Measurements from ENCODE around the gene PTEN. TPM values are rescaled to one million over a fixed set of nuclear protein-coding genes. Genes with fewer than 3 reads are reported as not detected.

PTEN gene
- total RNA-seq, 2 experiments from 2014 or later: 79.8 to 86.0 TPM

- Mint-ChIP-seq H3K36me3 (ENCODE audit: low read depth) (peaks cover 48% of the 10 kb centered on the region), H3K4me1 (ENCODE audit: low read depth) (peaks cover 77% of the 10 kb centered on the region), H3K9me3 (no peaks in the 10 kb centered on the region), H3K27ac (no peak overlapping the region), H3K4me3 (peak overlapping the region; percentile 4), H3K27me3 (no peaks in the 10 kb centered on the region)
- Histone ChIP-seq H3K27ac (ENCODE audit: low read depth in 1 of 2, low read length in 2 of 2) (no peak overlapping the region), H3K4me1 (ENCODE audit: insufficient read depth, low read length) (peaks cover 18% of the 10 kb centered on the region), H3K9me3 (ENCODE audit: control insufficient read depth in 1 of 2, insufficient read depth in 1 of 2, low read length in 2 of 2) (no peaks in the 10 kb centered on the region), H3K27me3 (ENCODE audit: control insufficient read depth in 1 of 2, insufficient read depth in 2 of 2, low read length in 2 of 2) (no peaks in the 10 kb centered on the region), H3K36me3 (ENCODE audit: insufficient read depth, low read length) (no peaks in the 10 kb centered on the region), H3K4me3 (ENCODE audit: low read length) (no peak overlapping the region)
- ChIA-PET CTCF (interaction anchor here (2.0 kb wide), 1 partner anchor 55 kb away, joined by 4 read pairs; the partner anchor contains the start of gene ATAD1), POLR2A (interaction anchor here (0.9 to 3.5 kb wide), 6 partner anchors 10 to 514 kb away, joined by 3 to 30 read pairs (median 4); partner anchors contain the start of genes KLLN and PTEN)
- TF ChIP-seq CTCF (IDR thresholded peaks at IDR 0.05): no peak
- intact Hi-C loops (cut with DNase I, micrococcal nuclease): loop anchor here in 1 of 2 experiments (5.0 kb wide), 1 partner anchor 34 kb away; no protein-coding TSS in a partner anchor
- no peak for ATAC-seq (ENCODE audit: poor library complexity)
- no peak for DNase-seq
These were observed 9.4 kb downstream of the PTEN start for GRCh38 chr10:87872828-87873227.

- CTCF ChIA-PET: interaction anchor here (2.6 kb wide), 1 partner anchor 8 kb away, joined by 7 read pairs; no protein-coding TSS in a partner anchor
- TF ChIP-seq CTCF (IDR thresholded peaks at IDR 0.05): no peak
- peaks cover 74% of the 10 kb centered on the region for H3K4me1 Mint-ChIP-seq (ENCODE audit: low read depth)
- Histone ChIP-seq H3K4me3 (ENCODE audit: low read length) (no peak overlapping the region), H3K27ac (ENCODE audit: low read depth in 1 of 2, low read length in 2 of 2) (no peak overlapping the region), H3K36me3 (ENCODE audit: insufficient read depth, low read length) (no peaks in the 10 kb centered on the region), H3K9me3 (ENCODE audit: control insufficient read depth in 1 of 2, insufficient read depth in 1 of 2, low read length in 2 of 2) (no peaks in the 10 kb centered on the region), H3K4me1 (ENCODE audit: insufficient read depth, low read length) (peaks cover 18% of the 10 kb centered on the region), H3K27me3 (ENCODE audit: control insufficient read depth in 1 of 2, insufficient read depth in 2 of 2, low read length in 2 of 2) (no peaks in the 10 kb centered on the region)
- peak overlapping the region; percentile 47 for H3K27ac Mint-ChIP-seq
- H3K9me3 Mint-ChIP-seq: no peaks in the 10 kb centered on the region
- peaks cover 49% of the 10 kb centered on the region for H3K36me3 Mint-ChIP-seq (ENCODE audit: low read depth)
- no peaks in the 10 kb centered on the region for H3K27me3 Mint-ChIP-seq
- intact Hi-C loops (cut with DNase I, micrococcal nuclease): loop anchor here (1.0 to 5.0 kb wide), 2 partner anchors 8 to 34 kb away; no protein-coding TSS in a partner anchor
- ATAC-seq (ENCODE audit: poor library complexity) (no peak), DNase-seq (no peak)
- H3K4me3 Mint-ChIP-seq: peak overlapping the region; percentile 58
- POLR2A ChIA-PET: interaction anchor here (0.6 to 3.5 kb wide), 3 partner anchors 10 to 513 kb away, joined by 3 to 30 read pairs (median 4); partner anchors contain the start of genes KLLN and PTEN
These were observed 10.2 kb downstream of the PTEN start for GRCh38 chr10:87873656-87874055.

- POLR2A ChIA-PET: interaction anchor here (0.8 to 3.5 kb wide), 2 partner anchors 13 to 253 kb away, joined by 3 to 30 read pairs; partner anchors contain the start of genes KLLN and PTEN
- intact Hi-C loops (cut with DNase I, micrococcal nuclease): no loop called here
- peaks cover 7% of the 10 kb centered on the region for H3K36me3 ChIP-seq (ENCODE audit: insufficient read depth, low read length)
- peaks cover 69% of the 10 kb centered on the region for H3K4me1 Mint-ChIP-seq (ENCODE audit: low read depth)
- H3K9me3 ChIP-seq (ENCODE audit: control insufficient read depth in 1 of 2, insufficient read depth in 1 of 2, low read length in 2 of 2): no peaks in the 10 kb centered on the region
- no peak for TF ChIP-seq CTCF (IDR thresholded peaks at IDR 0.05)
- DNase-seq (no peak), ATAC-seq (ENCODE audit: poor library complexity) (no peak)
- H3K4me3 Mint-ChIP-seq: no peak overlapping the region
- CTCF ChIA-PET: interaction anchor here (1.0 to 2.6 kb wide), 2 partner anchors 10 to 15 kb away, joined by 3 to 7 read pairs; no protein-coding TSS in a partner anchor
- H3K27ac Mint-ChIP-seq: no peak overlapping the region
- peaks cover 13% of the 10 kb centered on the region for H3K4me1 ChIP-seq (ENCODE audit: insufficient read depth, low read length)
- H3K9me3 Mint-ChIP-seq: no peaks in the 10 kb centered on the region
- no peak overlapping the region for H3K27ac ChIP-seq (ENCODE audit: low read depth in 1 of 2, low read length in 2 of 2)
- H3K36me3 Mint-ChIP-seq (ENCODE audit: low read depth): peaks cover 58% of the 10 kb centered on the region
- no peak overlapping the region for H3K4me3 ChIP-seq (ENCODE audit: low read length)
- H3K27me3 Mint-ChIP-seq: no peaks in the 10 kb centered on the region
- H3K27me3 ChIP-seq (ENCODE audit: control insufficient read depth in 1 of 2, insufficient read depth in 2 of 2, low read length in 2 of 2): no peaks in the 10 kb centered on the region
These were observed 12.6 kb downstream of the PTEN start for GRCh38 chr10:87875929-87876571.

Data from CD4-positive, alpha-beta T cell (primary cell).